ENCODE results near the gene USP34. TPM values are rescaled to one million over a fixed set of nuclear protein-coding genes. Genes with fewer than 3 reads are reported as not detected.

Gene USP34
- polyA plus RNA-seq, 1 donor: 102 TPM

GRCh38 chr2:61443342-61444041 lies 27.4 kb downstream of the USP34 start:
- Histone ChIP-seq H3K4me3 (ENCODE audit: low read length) (no peak overlapping the region), H3K27me3 (ENCODE audit: control insufficient read depth, insufficient read depth, low read length) (no peaks in the 10 kb centered on the region), H3K4me1 (ENCODE audit: control insufficient read depth, insufficient read depth, low read length) (peaks cover 6% of the 10 kb centered on the region), H3K36me3 (ENCODE audit: control insufficient read depth, insufficient read depth, low read length) (peaks cover 5% of the 10 kb centered on the region), H3K27ac (ENCODE audit: low read length) (peak overlapping the region; percentile 75), H3K9me3 (ENCODE audit: control insufficient read depth, low read depth, low read length) (no peaks in the 10 kb centered on the region)
- peak; percentile 84 to 95 for DNase-seq
- 74% methylated on average over 3 of the region's 7 CpGs for WGBS (ENCODE audit: insufficient coverage, low lambda C conversion rate)

GRCh38 chr2:61439241-61440002 lies 31.5 kb downstream of the USP34 start:
- Histone ChIP-seq H3K27ac (ENCODE audit: low read length) (no peak overlapping the region), H3K27me3 (ENCODE audit: control insufficient read depth, insufficient read depth, low read length) (no peaks in the 10 kb centered on the region), H3K36me3 (ENCODE audit: control insufficient read depth, insufficient read depth, low read length) (peaks cover 5% of the 10 kb centered on the region), H3K9me3 (ENCODE audit: control insufficient read depth, low read depth, low read length) (no peaks in the 10 kb centered on the region), H3K4me3 (ENCODE audit: low read length) (no peak overlapping the region), H3K4me1 (ENCODE audit: control insufficient read depth, insufficient read depth, low read length) (peaks cover 6% of the 10 kb centered on the region)
- no CpG with 5 or more reads among the region's 7 CpGs for WGBS (ENCODE audit: insufficient coverage, low lambda C conversion rate)
- DNase-seq: no peak

GRCh38 chr2:61438670-61439069 lies 32.2 kb downstream of the USP34 start:
- peaks cover 7% of the 10 kb centered on the region for H3K4me1 ChIP-seq (ENCODE audit: control insufficient read depth, insufficient read depth, low read length)

GRCh38 chr2:61437170-61437569 lies 33.7 kb downstream of the USP34 start:
- no peak for DNase-seq
- Histone ChIP-seq H3K4me3 (ENCODE audit: low read length) (no peak overlapping the region), H3K27me3 (ENCODE audit: control insufficient read depth, insufficient read depth, low read length) (no peaks in the 10 kb centered on the region), H3K4me1 (ENCODE audit: control insufficient read depth, insufficient read depth, low read length) (peaks cover 20% of the 10 kb centered on the region), H3K9me3 (ENCODE audit: control insufficient read depth, low read depth, low read length) (no peaks in the 10 kb centered on the region), H3K27ac (ENCODE audit: low read length) (no peak overlapping the region), H3K36me3 (ENCODE audit: control insufficient read depth, insufficient read depth, low read length) (peaks cover 5% of the 10 kb centered on the region)
- 80% methylated on average over 1 of the region's 4 CpGs for WGBS (ENCODE audit: insufficient coverage, low lambda C conversion rate)

More at GRCh38 chr2:61438670-61439069, 32.2 kb downstream of the USP34 start:
- Histone ChIP-seq H3K4me3 (ENCODE audit: low read length) (no peak overlapping the region), H3K27me3 (ENCODE audit: control insufficient read depth, insufficient read depth, low read length) (no peaks in the 10 kb centered on the region), H3K36me3 (ENCODE audit: control insufficient read depth, insufficient read depth, low read length) (peaks cover 5% of the 10 kb centered on the region), H3K9me3 (ENCODE audit: control insufficient read depth, low read depth, low read length) (no peaks in the 10 kb centered on the region), H3K27ac (ENCODE audit: low read length) (no peak overlapping the region)
- no peak for DNase-seq

GRCh38 chr2:61436092-61436491 lies 34.8 kb downstream of the USP34 start:
- Histone ChIP-seq H3K27me3 (ENCODE audit: control insufficient read depth, insufficient read depth, low read length) (no peaks in the 10 kb centered on the region), H3K4me3 (ENCODE audit: low read length) (no peak overlapping the region), H3K9me3 (ENCODE audit: control insufficient read depth, low read depth, low read length) (no peaks in the 10 kb centered on the region), H3K36me3 (ENCODE audit: control insufficient read depth, insufficient read depth, low read length) (peaks cover 5% of the 10 kb centered on the region), H3K27ac (ENCODE audit: low read length) (no peak overlapping the region), H3K4me1 (ENCODE audit: control insufficient read depth, insufficient read depth, low read length) (peaks cover 23% of the 10 kb centered on the region)
- peak in 1 of 2 donors; percentile 43 for DNase-seq
- WGBS (ENCODE audit: insufficient coverage, low lambda C conversion rate): 57% methylated on average over 1 of the region's 2 CpGs

- no peak for DNase-seq
- WGBS (ENCODE audit: insufficient coverage, low lambda C conversion rate): no CpG with 5 or more reads among the region's 1 CpG
- no peak overlapping the region for H3K4me3 ChIP-seq (ENCODE audit: low read length)
- no peak overlapping the region for H3K27ac ChIP-seq (ENCODE audit: low read length)
- H3K36me3 ChIP-seq (ENCODE audit: control insufficient read depth, insufficient read depth, low read length): peaks cover 5% of the 10 kb centered on the region
- peaks cover 23% of the 10 kb centered on the region for H3K4me1 ChIP-seq (ENCODE audit: control insufficient read depth, insufficient read depth, low read length)
- H3K27me3 ChIP-seq (ENCODE audit: control insufficient read depth, insufficient read depth, low read length): no peaks in the 10 kb centered on the region
- H3K9me3 ChIP-seq (ENCODE audit: control insufficient read depth, low read depth, low read length): no peaks in the 10 kb centered on the region
Observed at GRCh38 chr2:61435291-61435690, 35.6 kb downstream of the USP34 start.

GRCh38 chr2:61434314-61434713 lies 36.6 kb downstream of the USP34 start:
- no peak overlapping the region for H3K4me3 ChIP-seq (ENCODE audit: low read length)
- DNase-seq: no peak
- H3K4me1 ChIP-seq (ENCODE audit: control insufficient read depth, insufficient read depth, low read length): peaks cover 23% of the 10 kb centered on the region
- H3K27me3 ChIP-seq (ENCODE audit: control insufficient read depth, insufficient read depth, low read length): no peaks in the 10 kb centered on the region
- H3K27ac ChIP-seq (ENCODE audit: low read length): no peak overlapping the region
- no peaks in the 10 kb centered on the region for H3K9me3 ChIP-seq (ENCODE audit: control insufficient read depth, low read depth, low read length)
- peaks cover 3% of the 10 kb centered on the region for H3K36me3 ChIP-seq (ENCODE audit: control insufficient read depth, insufficient read depth, low read length)

- no peaks in the 10 kb centered on the region for H3K36me3 ChIP-seq (ENCODE audit: control insufficient read depth, insufficient read depth, low read length)
- DNase-seq: no peak
- H3K4me1 ChIP-seq (ENCODE audit: control insufficient read depth, insufficient read depth, low read length): peaks cover 23% of the 10 kb centered on the region
- no peaks in the 10 kb centered on the region for H3K9me3 ChIP-seq (ENCODE audit: control insufficient read depth, low read depth, low read length)
- H3K27ac ChIP-seq (ENCODE audit: low read length): peak overlapping the region; percentile 30
- WGBS (ENCODE audit: insufficient coverage, low lambda C conversion rate): no CpG with 5 or more reads among the region's 1 CpG
- H3K4me3 ChIP-seq (ENCODE audit: low read length): no peak overlapping the region
- no peaks in the 10 kb centered on the region for H3K27me3 ChIP-seq (ENCODE audit: control insufficient read depth, insufficient read depth, low read length)
Observed at GRCh38 chr2:61433606-61434005, 37.3 kb downstream of the USP34 start.

GRCh38 chr2:61432990-61433389 lies 37.9 kb downstream of the USP34 start:
- no CpG with 5 or more reads among the region's 3 CpGs for WGBS (ENCODE audit: insufficient coverage, low lambda C conversion rate)
- DNase-seq: peak; percentile 79 to 88
- peak overlapping the region; percentile 46 for H3K27ac ChIP-seq (ENCODE audit: low read length)
- H3K4me3 ChIP-seq (ENCODE audit: low read length): no peak overlapping the region
- peaks cover 23% of the 10 kb centered on the region for H3K4me1 ChIP-seq (ENCODE audit: control insufficient read depth, insufficient read depth, low read length)
- H3K27me3 ChIP-seq (ENCODE audit: control insufficient read depth, insufficient read depth, low read length): no peaks in the 10 kb centered on the region
- H3K9me3 ChIP-seq (ENCODE audit: control insufficient read depth, low read depth, low read length): no peaks in the 10 kb centered on the region
- no peaks in the 10 kb centered on the region for H3K36me3 ChIP-seq (ENCODE audit: control insufficient read depth, insufficient read depth, low read length)

- H3K27me3 ChIP-seq (ENCODE audit: control insufficient read depth, insufficient read depth, low read length): no peaks in the 10 kb centered on the region
- no peaks in the 10 kb centered on the region for H3K9me3 ChIP-seq (ENCODE audit: control insufficient read depth, low read depth, low read length)
- H3K4me3 ChIP-seq (ENCODE audit: low read length): no peak overlapping the region
- peaks cover 23% of the 10 kb centered on the region for H3K4me1 ChIP-seq (ENCODE audit: control insufficient read depth, insufficient read depth, low read length)
- H3K27ac ChIP-seq (ENCODE audit: low read length): no peak overlapping the region
- no peaks in the 10 kb centered on the region for H3K36me3 ChIP-seq (ENCODE audit: control insufficient read depth, insufficient read depth, low read length)
- no peak for DNase-seq
- no CpG with 5 or more reads among the region's 5 CpGs for WGBS (ENCODE audit: insufficient coverage, low lambda C conversion rate)
Observed at GRCh38 chr2:61431345-61431744, 39.5 kb downstream of the USP34 start.

Data from large intestine (tissue), 3 donors.